PC-3 (cell line): ENCODE results near the gene AMPD2. TPM values are rescaled to one million over a fixed set of nuclear protein-coding genes. Genes with fewer than 3 reads are reported as not detected.

Source experiments
- ATAC-seq: fragments of 200-7000 bp; cut with Tn5 transposase; 2 replicates; pipeline ENCODE4 v1.9.1; 2020; ENCODE audit warnings: mild to moderate bottlenecking, moderate library complexity
- BruUV-seq: library from RNA; stranded (reverse); fragments of 400-500 nt; replicated peaks from 2 replicates; lab custom pipeline; 2021; lab: Mats Ljungman, UMichigan
- CTCF ChIA-PET: fragments of 300-600 bp; sonication (Branson Sonifier 250); formaldehyde crosslinking; loops from one replicate; lab custom pipeline; 2022; ENCODE audit warnings: antibody characterized with exemption; lab: Charles Lee
- POLR2A ChIA-PET: fragments of 300-600 bp; sonication (Branson Sonifier 250); formaldehyde crosslinking; loops from one replicate; lab custom pipeline; 2022; ENCODE audit warnings: antibody characterized with exemption; ENCODE audit not compliant: unreplicated experiment; lab: Charles Lee
- DNase-seq: peaks from one replicate; pipeline ENCODE4 v3.0.0-alpha.2; 2015
- H2AFZ ChIP-seq: fragments of 300-600 bp; sonication (generic); 2 replicates; pipeline ENCODE4 v1.6.0; 2016; ENCODE audit warnings: antibody characterized with exemption, low read length
- H3F3A ChIP-seq: fragments of 300-600 bp; sonication (generic); one replicate; pipeline ENCODE4 v1.6.0; 2017; ENCODE audit warnings: antibody characterized with exemption, low read length, control low read depth, mild to moderate bottlenecking; ENCODE audit not compliant: unreplicated experiment
- H3K27ac ChIP-seq: fragments of 300-600 bp; sonication (generic); 2 replicates; pipeline ENCODE4 v1.5.1; 2016; ENCODE audit warnings: mild to moderate bottlenecking, low read length
- H3K27me3 ChIP-seq: fragments of 300-600 bp; sonication (generic); 2 replicates; pipeline ENCODE4 v1.6.1; 2016; ENCODE audit warnings: low read length, mixed read lengths
- H3K36me3 ChIP-seq: fragments of 300-600 bp; sonication (generic); 2 replicates; pipeline ENCODE4 v1.6.1; 2016; ENCODE audit warnings: low read depth, mixed run types, low read length, mixed read lengths
- H3K4me1 ChIP-seq: fragments of 300-600 bp; sonication (generic); 2 replicates; pipeline ENCODE4 v1.5.1; 2016; ENCODE audit warnings: low read length; ENCODE audit not compliant: insufficient read depth
- H3K4me2 ChIP-seq: fragments of 300-600 bp; sonication (generic); 2 replicates; pipeline ENCODE4 v1.6.0; 2016; ENCODE audit warnings: low read length
- H3K4me3 ChIP-seq: fragments of 300-600 bp; sonication (generic); 2 replicates; pipeline ENCODE4 v1.5.1; 2016; ENCODE audit warnings: mild to moderate bottlenecking, low read length, mixed read lengths
- H3K79me2 ChIP-seq: fragments of 300-600 bp; sonication (generic); 2 replicates; pipeline ENCODE4 v1.6.1; 2017; ENCODE audit warnings: low read length, mixed read lengths
- H3K9ac ChIP-seq: fragments of 300-600 bp; sonication (generic); 2 replicates; pipeline ENCODE4 v1.6.0; 2016; ENCODE audit warnings: mild to moderate bottlenecking, low read length
- H3K9me2 ChIP-seq: fragments of 300-600 bp; sonication (generic); replicated peaks from 2 replicates; pipeline ENCODE4 v1.6.1; 2016; ENCODE audit warnings: mixed run types, low read length, mixed read lengths
- H3K9me3 ChIP-seq: fragments of 300-600 bp; sonication (generic); 2 replicates; pipeline ENCODE4 v1.6.1; 2016; ENCODE audit warnings: low read length, mixed read lengths
- H4K20me1 ChIP-seq: fragments of 300-600 bp; sonication (generic); 2 replicates; pipeline ENCODE4 v1.6.1; 2016; ENCODE audit warnings: low read length, mixed read lengths
- CTCF ChIP-seq: fragments of 300-600 bp; sonication (generic); conservative IDR thresholded peaks from 2 replicates; pipeline ENCODE4 v1.5.1; 2017; ENCODE audit warnings: antibody characterized with exemption, low read depth, mild to moderate bottlenecking, low read length
- EZH2 ChIP-seq: fragments of 300-600 bp; sonication (generic); IDR thresholded peaks from one replicate; pipeline ENCODE4 v1.6.1; 2017; ENCODE audit warnings: antibody characterized with exemption, mild to moderate bottlenecking, low read length; ENCODE audit not compliant: unreplicated experiment
- EZH2phosphoT487 ChIP-seq: fragments of 300-600 bp; sonication (generic); IDR thresholded peaks from 2 replicates; pipeline ENCODE4 v1.6.1; 2018; ENCODE audit warnings: mild to moderate bottlenecking, antibody characterized with exemption, low read length, borderline replicate concordance
- intact Hi-C: fragments of 100-400 bp; cut with micrococcal nuclease; formaldehyde crosslinking; loops from 2 replicates; pipeline ENCODE4 v1.9.0; 2023
- total RNA-seq: library from RNA; depleted of rRNA; stranded (reverse); fragments of >200 nt; gene quantifications from 2 replicates; pipeline ENCODE4 v1.2.3, GENCODE V29; 2014

The AMPD2 gene
- total RNA-seq, 1 experiment from 2014 or later: 75.3 TPM

- Histone ChIP-seq H3K4me3 (no peak overlapping the region), H3K9me2 (no peaks in the 10 kb centered on the region), H3K27ac (no peak overlapping the region), H3K9ac (no peak overlapping the region), H3K27me3 (no peaks in the 10 kb centered on the region), H2AFZ (no peak overlapping the region), H3K36me3 (peaks cover 32% of the 10 kb centered on the region), H4K20me1 (no peaks in the 10 kb centered on the region), H3K9me3 (no peaks in the 10 kb centered on the region), H3K4me2 (no peak overlapping the region), H3F3A (no peaks in the 10 kb centered on the region), H3K79me2 (no peaks in the 10 kb centered on the region), H3K4me1 (no peaks in the 10 kb centered on the region)
- TF ChIP-seq EZH2phosphoT487: no peak
- ChIA-PET POLR2A (no interaction called here), CTCF (interaction anchor here (0.5 kb wide), 1 partner anchor 85 kb away, joined by 5 read pairs; no protein-coding TSS in a partner anchor)
- no peak for DNase-seq
- TSS peak; percentile 5 for BruUV-seq
- intact Hi-C loops: no loop called here
- no peak for ATAC-seq
Measured at GRCh38 chr1:109631513-109632505, 12.2 kb downstream of the AMPD2 start.

DNA sequence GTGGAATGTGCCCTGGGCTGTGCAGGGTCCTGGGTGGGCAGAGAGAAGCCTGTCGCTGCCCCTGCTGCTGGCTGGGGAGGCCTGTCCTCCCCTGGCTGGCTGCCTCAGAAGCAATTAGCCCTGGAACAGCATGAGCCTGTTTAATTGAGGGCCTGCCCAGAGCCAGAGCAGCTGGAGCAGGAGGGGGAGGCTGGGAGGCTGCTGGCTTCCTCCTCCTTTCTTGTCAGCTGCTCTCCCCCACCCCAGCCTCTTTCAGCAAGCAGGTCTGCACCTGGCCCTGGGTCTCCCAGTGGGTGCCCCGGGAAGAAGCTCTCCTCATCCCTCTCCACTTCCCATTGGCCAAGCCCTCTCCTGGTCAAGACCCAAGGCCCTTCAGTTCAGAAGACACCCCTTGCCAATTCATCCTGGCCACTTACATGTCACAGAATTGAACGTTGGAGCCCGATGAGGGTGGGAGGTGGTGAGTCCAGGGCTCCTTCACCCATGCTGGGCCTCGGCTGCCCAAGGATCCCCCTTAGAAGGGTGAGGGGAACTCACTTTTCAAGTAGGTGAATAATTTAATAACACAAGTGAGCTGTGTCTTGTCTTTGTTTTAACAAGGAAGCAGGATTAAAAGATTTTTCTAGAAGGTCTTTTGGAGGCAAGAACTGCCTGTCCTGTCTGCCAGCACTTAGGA is 13.2 kb downstream of the AMPD2 start:
- no peak overlapping the region for H3K27ac ChIP-seq
- H3K9ac ChIP-seq: no peak overlapping the region
- ATAC-seq (no peak), DNase-seq (no peak)
- CTCF ChIA-PET: no interaction called here
- H3K27me3 ChIP-seq: no peaks in the 10 kb centered on the region
- no peak overlapping the region for H3K4me3 ChIP-seq
- H3K79me2 ChIP-seq: no peaks in the 10 kb centered on the region
- TF ChIP-seq EZH2: no peak
- TF ChIP-seq CTCF: no peak
- TF ChIP-seq EZH2phosphoT487: no peak
- H3K4me1 ChIP-seq: no peaks in the 10 kb centered on the region
- no peak overlapping the region for H3K4me2 ChIP-seq
- POLR2A ChIA-PET: no interaction called here
- no peaks in the 10 kb centered on the region for H4K20me1 ChIP-seq
- intact Hi-C loops: no loop called here
- H3K9me3 ChIP-seq: no peaks in the 10 kb centered on the region
- H3F3A ChIP-seq: no peaks in the 10 kb centered on the region
- H3K9me2 ChIP-seq: no peaks in the 10 kb centered on the region
- no peak overlapping the region for H2AFZ ChIP-seq
- H3K36me3 ChIP-seq: peaks cover 28% of the 10 kb centered on the region
- BruUV-seq: no TSS peak

- TF ChIP-seq EZH2phosphoT487: no peak
- TF ChIP-seq EZH2: no peak
- TF ChIP-seq CTCF: no peak
- H3K79me2 ChIP-seq: no peaks in the 10 kb centered on the region
- no peaks in the 10 kb centered on the region for H3K9me2 ChIP-seq
- no peaks in the 10 kb centered on the region for H3K4me1 ChIP-seq
- H3K27me3 ChIP-seq: no peaks in the 10 kb centered on the region
- no peaks in the 10 kb centered on the region for H3K9me3 ChIP-seq
- no TSS peak for BruUV-seq
- no peaks in the 10 kb centered on the region for H4K20me1 ChIP-seq
- POLR2A ChIA-PET: no interaction called here
- H3K36me3 ChIP-seq: peaks cover 21% of the 10 kb centered on the region
- no peak overlapping the region for H3K4me2 ChIP-seq
- no peak overlapping the region for H3K27ac ChIP-seq
- intact Hi-C loops: no loop called here
- ATAC-seq (no peak), DNase-seq (no peak)
- H3K4me3 ChIP-seq: no peak overlapping the region
- H2AFZ ChIP-seq: no peak overlapping the region
- no peak overlapping the region for H3K9ac ChIP-seq
- CTCF ChIA-PET: no interaction called here
- no peaks in the 10 kb centered on the region for H3F3A ChIP-seq
Measured at GRCh38 chr1:109634292-109634691, 14.7 kb downstream of the AMPD2 start.
